Measurements from ENCODE around the gene MEX3D.

The MEX3D gene

DNA sequence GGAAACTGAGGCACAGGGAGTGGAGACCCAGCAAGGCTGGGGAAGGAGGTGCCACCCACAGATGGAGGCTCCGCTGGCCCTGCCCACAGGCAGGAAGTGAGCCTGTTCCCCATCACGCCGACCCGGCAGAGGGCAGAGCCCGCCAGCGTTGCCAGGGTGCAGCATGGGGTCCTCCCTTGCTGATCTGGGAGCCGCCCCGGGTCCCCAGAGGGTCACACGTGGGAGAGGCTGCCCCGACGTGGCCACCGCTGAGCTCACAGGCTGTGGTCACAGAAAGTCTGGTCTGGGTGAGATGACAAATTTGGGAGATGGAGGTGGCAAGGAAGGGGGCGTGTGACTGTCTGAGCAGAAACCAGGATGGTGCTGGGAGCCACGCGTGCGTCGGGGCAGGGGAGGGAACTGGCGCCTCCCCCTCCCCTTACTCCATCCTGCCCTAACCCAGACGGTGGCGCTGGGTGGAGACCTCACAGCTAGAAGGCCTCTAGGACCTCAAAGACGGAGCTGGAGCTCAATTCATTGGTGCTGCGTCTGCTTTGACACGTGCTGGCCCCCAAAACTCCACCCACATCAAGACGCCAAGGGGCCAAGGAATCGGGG, 7.7 kb downstream of the MEX3D start:
- TF ChIP-seq FOXP2 (optimal IDR thresholded peaks at IDR 0.05; ENCODE audit: borderline replicate concordance, extremely low read depth, extremely low read length, insufficient read depth) (no peak), POLR2AphosphoS5 (IDR thresholded peaks at IDR 0.05; ENCODE audit: low read depth, low read length) (no peak), TAF1 (IDR thresholded peaks at IDR 0.05; ENCODE audit: borderline replicate concordance, insufficient read depth, low read length) (no peak), SIN3A (IDR thresholded peaks at IDR 0.05; ENCODE audit: borderline replicate concordance, insufficient read depth, low read length) (no peak)
- TF ChIP-seq, protein P1, sequence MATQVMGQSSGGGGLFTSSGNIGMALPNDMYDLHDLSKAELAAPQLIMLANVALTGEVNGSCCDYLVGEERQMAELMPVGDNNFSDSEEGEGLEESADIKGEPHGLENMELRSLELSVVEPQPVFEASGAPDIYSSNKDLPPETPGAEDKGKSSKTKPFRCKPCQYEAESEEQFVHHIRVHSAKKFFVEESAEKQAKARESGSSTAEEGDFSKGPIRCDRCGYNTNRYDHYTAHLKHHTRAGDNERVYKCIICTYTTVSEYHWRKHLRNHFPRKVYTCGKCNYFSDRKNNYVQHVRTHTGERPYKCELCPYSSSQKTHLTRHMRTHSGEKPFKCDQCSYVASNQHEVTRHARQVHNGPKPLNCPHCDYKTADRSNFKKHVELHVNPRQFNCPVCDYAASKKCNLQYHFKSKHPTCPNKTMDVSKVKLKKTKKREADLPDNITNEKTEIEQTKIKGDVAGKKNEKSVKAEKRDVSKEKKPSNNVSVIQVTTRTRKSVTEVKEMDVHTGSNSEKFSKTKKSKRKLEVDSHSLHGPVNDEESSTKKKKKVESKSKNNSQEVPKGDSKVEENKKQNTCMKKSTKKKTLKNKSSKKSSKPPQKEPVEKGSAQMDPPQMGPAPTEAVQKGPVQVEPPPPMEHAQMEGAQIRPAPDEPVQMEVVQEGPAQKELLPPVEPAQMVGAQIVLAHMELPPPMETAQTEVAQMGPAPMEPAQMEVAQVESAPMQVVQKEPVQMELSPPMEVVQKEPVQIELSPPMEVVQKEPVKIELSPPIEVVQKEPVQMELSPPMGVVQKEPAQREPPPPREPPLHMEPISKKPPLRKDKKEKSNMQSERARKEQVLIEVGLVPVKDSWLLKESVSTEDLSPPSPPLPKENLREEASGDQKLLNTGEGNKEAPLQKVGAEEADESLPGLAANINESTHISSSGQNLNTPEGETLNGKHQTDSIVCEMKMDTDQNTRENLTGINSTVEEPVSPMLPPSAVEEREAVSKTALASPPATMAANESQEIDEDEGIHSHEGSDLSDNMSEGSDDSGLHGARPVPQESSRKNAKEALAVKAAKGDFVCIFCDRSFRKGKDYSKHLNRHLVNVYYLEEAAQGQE (IDR thresholded peaks at IDR 0.05; ENCODE audit: insufficient read depth in 1 of 2, low read depth in 2 of 2, low read length in 2 of 2), result no peak

DNA sequence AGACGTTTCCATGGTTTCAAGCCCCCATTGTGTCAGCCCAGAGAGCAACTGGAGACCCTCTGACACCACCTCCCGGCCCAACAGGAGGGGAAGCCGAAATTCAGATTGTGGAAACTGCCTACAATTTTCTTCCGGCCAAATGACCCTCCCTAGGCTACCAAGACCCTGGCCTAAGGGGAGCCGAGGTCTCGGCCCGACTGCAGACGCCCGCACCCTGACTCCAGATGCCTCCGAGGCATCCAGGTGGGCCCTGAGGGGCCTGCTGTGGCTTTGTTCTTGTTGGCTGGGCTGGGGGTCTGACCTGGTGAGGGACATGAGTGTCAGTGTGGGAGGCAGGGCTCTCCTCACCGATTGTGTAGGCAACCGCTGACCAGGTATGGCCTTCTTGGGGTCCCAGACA, 9.6 kb downstream of the MEX3D start:
- no peak for TF ChIP-seq TAF1 (IDR thresholded peaks at IDR 0.05; ENCODE audit: borderline replicate concordance, insufficient read depth, low read length)
- no peak for TF ChIP-seq FOXP2 (optimal IDR thresholded peaks at IDR 0.05; ENCODE audit: borderline replicate concordance, extremely low read depth, extremely low read length, insufficient read depth)
- no peak for TF ChIP-seq POLR2AphosphoS5 (IDR thresholded peaks at IDR 0.05; ENCODE audit: low read depth, low read length)
- TF ChIP-seq, protein P1 (IDR thresholded peaks at IDR 0.05; ENCODE audit: insufficient read depth in 1 of 2, low read depth in 2 of 2, low read length in 2 of 2), result no peak

DNA sequence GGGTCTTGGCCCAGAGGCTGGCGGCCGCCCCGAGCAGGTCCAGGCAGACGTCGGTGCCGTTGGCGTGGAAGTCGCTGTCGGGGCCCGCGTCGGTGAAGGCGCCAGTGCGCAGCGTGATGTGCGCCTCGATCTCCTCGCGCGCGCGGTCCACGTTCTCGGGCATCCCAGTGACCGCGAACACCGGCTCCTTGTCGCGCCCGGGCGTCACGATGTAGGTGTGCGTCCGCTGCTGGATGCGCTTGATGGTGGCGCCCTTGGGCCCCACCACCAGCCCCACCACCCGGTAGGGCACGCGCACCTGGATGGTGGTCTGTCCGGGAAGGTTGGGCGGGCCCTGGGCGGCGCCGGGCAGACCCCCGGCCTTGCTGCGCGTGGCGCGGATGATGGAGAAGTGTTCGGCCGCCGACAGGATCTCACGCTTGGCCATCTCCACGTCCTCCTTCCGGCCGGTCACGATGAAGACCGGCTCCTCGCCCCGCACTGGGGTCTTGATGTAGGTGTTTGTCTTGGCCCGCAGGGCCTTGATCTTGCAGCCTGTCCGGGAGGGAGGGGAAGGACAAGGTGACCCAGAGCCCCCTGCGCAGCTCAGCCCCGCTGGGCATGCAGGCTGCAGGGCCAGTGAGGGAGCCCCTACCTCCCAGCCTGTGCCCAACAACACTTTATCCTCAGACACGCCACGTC, 11.6 kb downstream of the MEX3D start:
- TF ChIP-seq SIN3A (IDR thresholded peaks at IDR 0.05; ENCODE audit: borderline replicate concordance, insufficient read depth, low read length) (no peak), FOXP2 (optimal IDR thresholded peaks at IDR 0.05; ENCODE audit: borderline replicate concordance, extremely low read depth, extremely low read length, insufficient read depth) (no peak), POLR2AphosphoS5 (IDR thresholded peaks at IDR 0.05; ENCODE audit: low read depth, low read length) (no peak), TAF1 (IDR thresholded peaks at IDR 0.05; ENCODE audit: borderline replicate concordance, insufficient read depth, low read length) (no peak)

DNA sequence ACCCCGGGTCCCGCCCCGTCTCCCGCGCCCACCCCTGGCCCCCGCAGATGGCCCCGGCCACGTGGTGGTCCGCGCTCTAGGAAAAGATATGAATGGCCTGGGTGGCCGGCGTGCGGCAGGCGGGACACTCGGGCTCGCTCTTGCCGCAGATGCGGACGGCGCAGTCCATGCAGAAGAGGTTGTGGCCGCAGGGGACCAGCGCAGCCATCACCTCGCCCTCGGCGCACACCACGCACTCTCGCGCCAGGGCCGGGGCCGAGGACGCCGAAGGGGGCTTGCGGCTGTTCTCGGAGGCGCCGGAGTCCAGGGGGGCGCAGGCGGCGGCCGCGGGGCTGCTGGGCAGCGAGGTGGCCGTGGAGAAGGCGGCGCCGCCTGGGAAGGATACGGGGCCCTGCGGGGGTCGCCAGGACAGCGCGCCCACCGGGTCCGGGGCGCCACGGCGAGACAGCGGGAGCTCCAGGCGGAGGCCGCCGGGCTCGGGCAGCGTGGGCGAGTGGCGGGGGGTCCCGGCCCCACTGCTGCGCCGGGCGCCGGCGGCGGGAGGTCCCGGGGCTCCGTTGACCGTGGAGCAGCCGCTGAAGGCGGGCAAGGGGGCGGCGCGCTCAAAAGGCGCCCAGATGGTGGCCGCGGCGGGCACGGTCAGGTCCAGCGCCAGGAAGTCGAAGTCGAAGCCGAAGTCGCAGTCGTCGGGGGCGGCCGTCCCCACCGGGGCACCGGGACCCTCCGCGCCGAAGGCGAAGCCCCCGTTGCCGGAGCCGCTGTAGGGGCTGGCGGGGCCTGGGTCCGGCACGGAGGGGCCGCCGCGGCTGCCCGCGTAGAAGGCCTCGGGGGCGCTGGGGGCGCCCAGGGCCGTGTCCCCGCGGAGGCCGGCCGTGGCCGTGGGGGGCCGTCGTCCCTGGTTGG, 12.4 kb downstream of the MEX3D start:
- TF ChIP-seq TAF1 (IDR thresholded peaks at IDR 0.05; ENCODE audit: borderline replicate concordance, insufficient read depth, low read length) (no peak), FOXP2 (optimal IDR thresholded peaks at IDR 0.05; ENCODE audit: borderline replicate concordance, extremely low read depth, extremely low read length, insufficient read depth) (no peak), POLR2AphosphoS5 (IDR thresholded peaks at IDR 0.05; ENCODE audit: low read depth, low read length) (no peak), SIN3A (IDR thresholded peaks at IDR 0.05; ENCODE audit: borderline replicate concordance, insufficient read depth, low read length) (no peak)
- TF ChIP-seq, protein P1 (IDR thresholded peaks at IDR 0.05; ENCODE audit: insufficient read depth in 1 of 2, low read depth in 2 of 2, low read length in 2 of 2), result no peak

DNA sequence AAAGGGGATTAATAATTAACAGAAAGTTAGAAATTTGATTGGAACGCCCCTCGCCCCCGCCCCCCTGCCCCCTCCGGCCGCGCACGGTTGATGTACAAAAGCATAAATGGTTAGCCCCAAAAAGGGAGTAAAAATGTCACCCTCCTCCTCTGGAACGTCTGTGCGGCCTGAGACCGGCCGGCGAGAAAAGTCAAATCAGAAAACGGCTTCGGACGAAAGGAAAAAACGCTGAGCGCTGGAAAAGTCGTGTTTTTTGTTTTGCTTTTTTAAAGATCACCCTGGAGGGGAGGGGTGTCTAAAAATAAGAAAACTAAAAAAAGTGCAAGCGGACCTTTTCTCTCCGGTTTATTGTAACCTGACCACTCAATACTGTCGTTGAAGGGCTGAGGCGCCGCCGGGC, 13.2 kb downstream of the MEX3D start:
- TF ChIP-seq FOXP2 (optimal IDR thresholded peaks at IDR 0.05; ENCODE audit: borderline replicate concordance, extremely low read depth, extremely low read length, insufficient read depth), result no peak
- TF ChIP-seq POLR2AphosphoS5 (IDR thresholded peaks at IDR 0.05; ENCODE audit: low read depth, low read length), result no peak
- no peak for TF ChIP-seq SIN3A (IDR thresholded peaks at IDR 0.05; ENCODE audit: borderline replicate concordance, insufficient read depth, low read length)
- TF ChIP-seq TAF1 (IDR thresholded peaks at IDR 0.05; ENCODE audit: borderline replicate concordance, insufficient read depth, low read length), result no peak
- TF ChIP-seq, protein P1 (IDR thresholded peaks at IDR 0.05; ENCODE audit: insufficient read depth in 1 of 2, low read depth in 2 of 2, low read length in 2 of 2), result no peak

Measured in PFSK-1 (cell line).